HG02970 (cell line): ENCODE results near the gene RNF126.
A peak's percentile ranks its signal among the peaks of the same experiment; 100 is the strongest.
"Not testable (repeated sequence)": the region's sequence is repeated elsewhere in the genome, so short reads cannot be mapped to it uniquely, and the experiment has no call there.

Experiments used
- ATAC-seq: cut with Tn5 transposase; IDR thresholded peaks from one replicate; pipeline ENCODE4 v1.9.1; 2021; ENCODE audit warnings: mild to moderate bottlenecking, moderate library complexity, moderate number of reproducible peaks; ENCODE audit not compliant: unreplicated experiment, low FRiP score

Gene RNF126

DNA sequence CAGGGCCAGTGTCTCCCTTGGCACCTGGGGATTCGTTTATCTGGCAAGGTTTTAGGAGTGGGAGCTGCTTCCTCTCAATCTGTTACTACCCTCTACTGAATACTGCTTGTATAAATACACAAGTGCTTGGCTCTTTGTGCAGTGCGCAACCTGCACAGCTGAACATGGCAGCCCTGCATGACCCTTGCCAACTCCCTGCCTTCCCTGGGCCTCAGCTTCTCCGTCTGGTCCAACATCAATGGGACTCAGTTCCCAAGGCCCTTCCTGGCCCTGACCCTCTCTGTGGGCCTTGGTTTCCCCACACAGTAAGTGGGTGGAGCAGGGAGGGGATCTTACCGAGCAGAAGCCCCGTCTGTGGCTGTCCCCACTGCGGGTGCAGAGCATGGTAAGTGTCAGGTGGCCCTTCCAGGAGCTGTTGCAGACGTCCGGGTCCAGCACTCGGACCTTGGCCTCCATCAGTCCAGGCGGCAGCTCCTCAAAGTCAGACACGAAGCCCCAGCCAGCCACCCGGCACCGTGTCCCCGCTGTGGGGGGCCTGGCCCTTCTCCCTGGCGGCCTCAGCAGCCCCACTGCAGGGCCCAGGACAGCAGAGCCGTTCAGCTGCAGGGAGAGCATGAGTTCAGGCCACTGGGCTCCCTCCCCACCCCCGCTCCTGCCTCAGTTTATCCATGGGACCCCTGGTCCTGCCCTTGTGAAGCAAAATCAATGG, 23.7 kb upstream of the RNF126 start:
- ATAC-seq, result no peak

DNA sequence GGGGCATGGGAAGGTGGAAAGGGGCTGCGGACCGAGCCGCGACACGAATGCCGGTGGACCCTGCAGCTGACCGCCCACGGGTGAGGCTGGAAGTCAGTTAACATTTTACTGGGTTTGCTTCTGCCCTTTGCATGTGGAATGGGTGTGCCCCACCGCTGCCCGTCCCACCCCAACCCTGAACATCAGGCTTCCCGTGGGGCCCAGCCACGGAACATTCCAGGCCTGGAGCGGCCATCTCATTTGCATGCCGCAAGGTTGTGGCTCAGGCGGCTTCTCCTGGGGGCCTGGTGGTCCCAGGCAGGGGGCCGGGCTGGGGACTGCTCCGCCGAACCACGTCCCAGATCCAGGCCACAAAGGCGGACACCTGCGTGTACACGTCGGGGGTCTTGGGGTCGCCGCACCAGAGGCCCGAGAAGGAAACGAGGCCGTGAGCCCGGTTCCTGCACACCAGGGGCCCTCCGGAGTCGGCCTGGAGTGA, 22.5 kb upstream of the RNF126 start:
- no peak for ATAC-seq

DNA sequence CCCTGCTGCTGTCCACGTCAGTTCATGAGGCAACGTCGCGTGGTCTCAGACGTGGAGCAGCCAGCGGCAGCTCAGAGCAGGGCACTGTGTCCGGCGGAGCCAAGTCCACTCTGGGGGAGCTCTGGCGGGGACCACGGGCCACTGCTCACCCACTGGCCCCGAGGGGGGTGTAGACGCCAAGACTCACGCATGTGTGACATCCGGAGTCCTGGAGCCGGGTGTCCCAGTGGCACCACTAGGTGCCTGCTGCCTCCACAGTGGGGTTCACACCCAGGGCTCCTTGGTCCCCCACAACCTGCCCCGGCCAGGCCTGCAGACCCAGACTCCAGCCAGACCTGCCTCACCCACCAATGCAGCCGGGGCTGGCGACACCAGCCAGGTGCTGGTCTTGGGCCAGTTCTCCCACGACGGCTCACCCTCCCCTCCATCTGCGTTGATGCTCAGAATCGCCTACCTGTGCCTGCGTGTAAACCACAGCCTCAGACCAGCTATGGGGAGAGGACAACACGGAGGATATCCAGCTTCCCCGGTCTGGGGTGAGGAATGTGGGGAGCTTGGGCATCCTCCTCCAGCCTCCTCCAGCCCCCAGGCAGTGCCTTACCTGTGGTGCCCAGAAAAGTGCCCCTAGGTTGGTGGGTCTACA, 19.8 kb upstream of the RNF126 start:
- no peak for ATAC-seq

DNA sequence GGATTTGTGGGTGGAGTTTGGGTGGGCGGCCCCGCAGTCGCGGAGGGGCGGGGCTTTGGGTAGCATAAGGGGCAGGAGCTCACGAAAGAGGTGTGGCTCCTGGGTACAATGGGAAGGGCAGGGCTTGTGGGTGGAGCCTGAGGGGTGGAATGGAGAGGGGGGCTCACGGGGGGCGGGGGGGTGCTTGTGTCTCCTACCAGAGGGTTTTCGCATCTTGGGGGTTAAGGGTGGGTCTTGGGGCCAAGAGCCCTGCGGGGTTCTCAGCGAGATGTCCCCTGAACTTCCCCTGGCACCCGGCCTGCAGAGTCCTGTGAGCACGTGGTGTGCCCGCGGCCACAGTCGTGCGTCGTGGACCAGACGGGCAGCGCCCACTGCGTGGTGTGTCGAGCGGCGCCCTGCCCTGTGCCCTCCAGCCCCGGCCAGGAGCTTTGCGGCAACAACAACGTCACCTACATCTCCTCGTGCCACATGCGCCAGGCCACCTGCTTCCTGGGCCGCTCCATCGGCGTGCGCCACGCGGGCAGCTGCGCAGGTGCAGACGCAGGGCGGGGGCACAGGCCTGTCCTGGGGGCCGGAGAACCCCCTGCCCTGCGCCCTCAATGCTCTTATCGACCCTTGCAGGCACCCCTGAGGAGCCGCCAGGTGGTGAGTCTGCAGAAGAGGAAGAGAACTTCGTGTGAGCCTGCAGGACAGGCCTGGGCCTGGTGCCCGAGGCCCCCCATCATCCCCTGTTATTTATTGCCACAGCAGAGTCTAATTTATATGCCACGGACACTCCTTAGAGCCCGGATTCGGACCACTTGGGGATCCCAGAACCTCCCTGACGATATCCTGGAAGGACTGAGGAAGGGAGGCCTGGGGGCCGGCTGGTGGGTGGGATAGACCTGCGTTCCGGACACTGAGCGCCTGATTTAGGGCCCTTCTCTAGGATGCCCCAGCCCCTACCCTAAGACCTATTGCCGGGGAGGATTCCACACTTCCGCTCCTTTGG, 18.3 kb upstream of the RNF126 start:
- no peak for ATAC-seq

DNA sequence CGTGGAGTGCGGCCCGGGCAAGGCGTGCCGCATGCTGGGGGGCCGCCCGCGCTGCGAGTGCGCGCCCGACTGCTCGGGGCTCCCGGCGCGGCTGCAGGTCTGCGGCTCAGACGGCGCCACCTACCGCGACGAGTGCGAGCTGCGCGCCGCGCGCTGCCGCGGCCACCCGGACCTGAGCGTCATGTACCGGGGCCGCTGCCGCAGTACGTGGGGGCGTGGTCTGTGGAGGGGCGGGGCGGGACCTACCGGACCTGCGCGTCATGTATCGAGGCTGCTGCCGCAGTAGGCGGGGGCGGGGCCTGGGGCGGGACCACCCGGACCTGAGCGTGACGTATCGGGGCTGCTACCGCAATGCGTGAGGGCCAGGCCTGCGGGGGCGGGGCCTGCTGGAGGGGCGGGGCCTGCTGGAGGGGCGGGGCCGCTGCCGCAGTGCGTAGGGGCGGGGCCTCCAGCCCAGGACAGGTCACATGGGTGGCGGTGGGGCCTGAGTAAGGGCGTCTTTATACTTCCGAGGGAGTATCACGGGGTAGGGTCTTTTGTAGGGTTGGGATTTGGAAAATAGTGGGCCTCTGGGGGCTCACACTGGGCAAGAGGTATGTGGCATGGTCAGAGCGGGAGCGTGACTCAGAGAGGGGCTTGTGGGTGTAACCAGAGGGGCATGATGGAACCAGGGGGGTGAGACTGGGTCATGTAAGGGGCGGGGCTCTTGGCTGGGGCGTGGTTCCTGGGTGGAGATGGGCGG, 17.4 kb upstream of the RNF126 start:
- peak; percentile 72 for ATAC-seq

DNA sequence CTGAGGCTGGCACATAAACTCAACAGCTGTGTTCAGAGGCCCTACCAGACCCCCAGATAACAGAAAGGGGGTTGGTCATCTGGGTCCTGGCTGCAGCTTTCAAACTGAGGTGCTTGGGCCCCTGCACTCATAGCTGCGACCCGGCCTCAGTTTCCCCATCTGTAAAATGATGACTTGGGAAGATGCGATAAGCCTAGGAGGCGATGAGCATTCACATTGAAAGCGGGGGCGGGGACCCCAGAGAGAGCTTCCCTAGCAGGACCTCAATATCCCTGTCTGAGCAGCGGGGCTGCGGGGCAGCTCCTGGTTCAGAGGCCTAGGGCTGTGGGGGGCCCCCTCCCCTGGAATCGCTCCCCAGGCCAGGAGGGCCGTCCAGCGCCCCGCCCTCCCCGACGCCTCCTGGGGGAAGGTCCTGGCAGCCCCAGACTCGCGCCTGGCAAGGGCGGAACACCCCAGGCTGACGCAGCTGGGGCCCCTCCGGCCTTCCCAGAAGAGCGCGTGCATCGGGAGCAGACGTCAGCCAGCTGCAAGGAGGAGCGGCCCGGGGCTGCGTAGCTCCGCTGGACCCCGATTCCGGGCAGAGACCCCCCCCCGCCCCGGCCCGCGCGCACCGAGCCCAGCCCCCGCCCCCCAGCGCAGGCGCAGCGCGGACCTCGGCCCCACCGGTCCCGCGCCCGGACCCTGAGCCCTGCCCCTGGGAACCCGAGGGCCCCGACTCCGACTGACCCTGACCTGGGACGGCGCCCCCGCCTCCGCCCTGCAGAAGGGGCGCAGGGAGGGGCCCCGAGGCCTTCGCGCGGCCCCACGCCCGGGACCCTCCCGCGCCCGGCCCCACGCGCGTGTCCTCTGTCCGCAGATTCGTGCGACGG, 16.6 kb upstream of the RNF126 start:
- peak; percentile 26 for ATAC-seq

DNA sequence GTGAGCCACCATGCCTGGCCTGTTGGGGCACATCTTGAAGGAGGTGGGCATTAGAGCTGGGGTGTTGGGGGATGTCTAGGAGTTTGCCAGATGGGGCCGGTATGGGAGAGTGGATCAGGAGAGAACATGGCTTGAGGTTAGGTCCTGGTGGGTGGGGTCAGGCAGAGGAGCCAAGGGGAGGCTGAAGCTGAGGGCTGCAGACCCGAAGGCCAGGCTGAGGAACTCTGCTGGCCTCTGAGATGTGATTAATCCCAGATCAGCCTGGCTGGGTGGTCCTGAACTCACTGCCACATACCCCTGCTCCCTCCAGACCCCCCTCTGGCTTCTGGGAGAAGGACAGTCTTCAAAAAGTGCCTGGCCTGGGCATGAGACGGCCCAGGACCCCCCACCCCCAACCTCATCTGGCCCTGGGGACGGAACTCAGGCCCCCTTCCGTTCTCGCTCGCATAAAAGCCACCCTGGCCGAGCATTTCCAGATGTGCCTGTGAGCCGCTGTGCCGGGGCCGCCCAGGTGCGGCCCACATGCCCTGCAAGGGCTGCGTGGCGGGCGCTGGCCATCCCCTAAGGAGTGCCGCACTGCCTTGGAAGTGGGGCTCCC, 15.9 kb upstream of the RNF126 start:
- ATAC-seq, result no peak

DNA sequence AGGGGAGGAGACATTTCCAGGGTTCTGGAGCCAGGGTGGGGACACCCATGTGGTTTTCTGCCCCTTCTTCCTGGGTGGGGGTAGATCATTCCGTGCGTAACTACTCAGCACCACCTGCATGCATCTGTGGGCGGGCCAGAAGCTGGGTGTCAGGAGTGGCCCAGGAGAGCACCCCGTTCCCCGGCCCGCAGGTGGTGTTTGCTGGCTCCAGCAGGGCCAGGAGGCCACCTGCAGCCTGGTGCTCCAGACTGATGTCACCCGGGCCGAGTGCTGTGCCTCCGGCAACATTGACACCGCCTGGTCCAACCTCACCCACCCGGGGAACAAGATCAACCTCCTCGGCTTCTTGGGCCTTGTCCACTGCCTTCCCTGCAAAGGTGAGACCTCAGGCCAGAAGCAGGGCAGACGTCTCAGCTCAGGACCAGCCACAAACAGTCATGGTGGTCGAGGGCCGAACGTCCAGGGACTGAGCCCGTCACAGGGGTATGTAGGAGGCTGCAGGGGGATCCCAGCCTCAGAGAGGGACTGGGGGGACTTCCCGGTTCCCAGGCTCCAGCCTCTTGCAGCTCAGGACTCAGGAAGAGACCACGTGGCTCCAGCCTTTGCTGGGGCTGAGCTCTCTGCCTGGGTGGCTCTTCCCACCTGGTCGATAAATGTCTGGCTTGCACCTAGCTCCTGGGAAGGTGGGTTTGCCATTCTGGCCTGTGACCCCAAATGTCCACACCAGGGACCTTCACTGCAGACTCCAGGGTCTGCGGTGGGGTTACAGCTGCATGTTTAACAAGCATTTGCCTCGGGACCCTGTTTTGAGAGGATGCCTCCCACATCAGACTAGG, 14.8 kb upstream of the RNF126 start:
- no peak for ATAC-seq

DNA sequence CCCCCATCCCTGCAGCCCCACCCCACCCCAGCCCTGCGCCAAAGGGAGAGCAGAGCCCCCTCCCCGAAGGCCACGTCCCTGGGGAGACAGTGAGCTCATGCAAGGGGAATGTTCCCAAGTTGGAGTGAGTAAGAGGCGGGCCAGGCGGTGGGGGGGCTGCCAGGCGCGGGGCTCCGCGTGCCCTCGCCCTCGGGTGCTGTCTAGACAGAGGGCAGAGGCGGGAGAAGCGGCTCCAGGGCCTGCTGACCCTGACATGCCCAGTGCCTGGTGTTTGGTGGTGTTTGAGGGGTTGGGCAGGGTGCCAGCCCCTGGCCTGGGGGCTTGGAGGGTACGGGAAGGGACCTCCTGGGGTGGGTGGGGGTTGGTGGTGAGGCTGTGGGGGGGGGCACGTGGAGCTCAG, 14.2 kb upstream of the RNF126 start:
- no peak for ATAC-seq

DNA sequence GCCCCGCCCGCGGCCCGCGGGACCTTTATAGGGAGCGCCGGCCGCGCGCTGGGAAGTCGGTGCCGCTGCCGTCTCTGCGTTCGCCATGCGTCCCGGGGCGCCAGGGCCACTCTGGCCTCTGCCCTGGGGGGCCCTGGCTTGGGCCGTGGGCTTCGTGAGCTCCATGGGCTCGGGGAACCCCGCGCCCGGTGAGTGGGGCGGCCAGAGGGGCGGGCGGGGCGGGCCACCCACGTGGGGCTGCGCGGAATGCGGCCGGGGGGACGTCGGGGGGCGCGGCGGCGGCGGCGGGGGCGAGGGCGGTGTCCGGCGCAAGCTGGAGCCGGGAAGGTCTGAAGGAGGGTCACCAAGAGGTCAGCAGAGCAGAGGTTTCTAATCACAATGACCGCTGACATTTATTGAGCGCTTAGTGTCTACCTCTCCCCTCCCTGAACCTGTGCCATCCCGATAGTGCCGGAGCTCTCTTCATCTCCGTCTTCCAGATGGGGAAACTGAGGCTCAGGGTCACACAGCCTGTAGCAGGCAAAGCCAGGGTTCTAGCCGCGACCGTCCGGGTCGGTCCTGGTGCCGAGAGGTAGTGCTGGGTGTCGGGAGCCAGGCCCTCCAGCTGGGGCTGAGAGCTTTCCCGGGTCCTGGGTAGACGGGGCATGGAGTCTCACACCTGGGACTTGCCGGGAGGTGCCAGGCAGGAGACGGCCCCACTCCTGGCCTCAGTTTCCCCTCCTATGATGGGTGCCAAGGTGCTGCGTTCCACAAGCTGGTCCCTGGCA, 13.5 kb upstream of the RNF126 start, which contains the start of gene FSTL3:
FSTL3 (plus strand) TSS at position 54 of the 767 bp plus-strand sequence; CDS start at position 86, 32 bp downstream.
- no peak for ATAC-seq

DNA sequence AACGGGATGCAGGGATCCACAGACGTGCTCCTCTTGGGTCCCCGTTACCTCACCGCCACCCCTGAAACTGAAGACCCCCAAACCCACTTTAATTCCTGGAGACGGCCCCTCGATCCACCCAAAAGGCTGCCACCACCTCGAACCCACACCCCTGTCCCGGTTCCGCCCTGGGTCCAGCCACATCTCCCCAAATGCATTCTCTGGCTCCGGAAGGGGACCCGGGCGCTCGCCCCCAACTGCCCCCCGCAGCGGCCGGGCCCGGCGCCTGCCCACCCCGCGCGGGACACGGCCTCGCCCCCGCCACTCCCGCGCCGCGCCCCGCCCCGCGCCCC, 13.0 kb upstream of the RNF126 start:
- ATAC-seq, result no peak

DNA sequence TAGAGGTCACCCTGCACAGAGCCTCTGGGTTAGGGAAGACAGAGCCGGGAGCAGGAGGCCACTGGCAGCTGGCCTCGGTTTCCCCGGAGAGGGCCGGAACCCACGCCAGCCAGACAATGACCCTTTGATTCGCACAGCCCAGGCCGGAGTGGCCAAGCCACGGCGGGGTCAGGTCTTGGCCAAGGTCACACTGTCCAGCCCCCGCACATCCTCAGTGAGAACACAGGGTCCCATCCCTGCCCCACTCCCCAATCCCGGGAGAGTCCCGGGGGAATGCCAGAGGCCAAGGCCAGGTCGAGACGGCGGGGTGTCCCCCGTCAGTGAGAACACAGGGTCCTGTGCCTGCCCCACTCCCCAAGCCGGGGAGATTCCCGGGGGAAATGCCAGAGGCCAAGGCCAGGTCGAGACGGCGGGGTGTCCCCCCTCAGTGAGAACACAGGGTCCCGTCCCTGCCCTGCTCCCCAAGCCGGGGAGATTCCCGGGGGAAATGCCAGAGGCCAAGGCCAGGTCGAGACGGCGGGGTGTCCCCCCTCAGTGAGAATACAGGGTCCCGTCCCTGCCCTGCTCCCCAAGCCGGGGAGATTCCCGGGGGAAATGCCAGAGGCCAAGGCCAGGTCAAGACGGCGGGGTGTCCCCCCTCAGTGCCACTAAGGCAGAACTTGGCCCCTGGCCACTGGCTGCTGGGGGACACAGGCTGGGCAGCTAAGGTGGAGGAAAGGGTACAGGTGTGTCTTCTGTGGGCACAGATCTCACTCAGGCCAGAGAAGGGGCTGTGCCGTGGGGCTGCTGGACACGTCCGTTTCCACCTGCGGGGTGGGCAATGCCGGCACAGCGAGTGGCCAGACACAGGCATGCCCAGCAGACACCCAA, 11.5 kb upstream of the RNF126 start:
- ATAC-seq, result no peak

DNA sequence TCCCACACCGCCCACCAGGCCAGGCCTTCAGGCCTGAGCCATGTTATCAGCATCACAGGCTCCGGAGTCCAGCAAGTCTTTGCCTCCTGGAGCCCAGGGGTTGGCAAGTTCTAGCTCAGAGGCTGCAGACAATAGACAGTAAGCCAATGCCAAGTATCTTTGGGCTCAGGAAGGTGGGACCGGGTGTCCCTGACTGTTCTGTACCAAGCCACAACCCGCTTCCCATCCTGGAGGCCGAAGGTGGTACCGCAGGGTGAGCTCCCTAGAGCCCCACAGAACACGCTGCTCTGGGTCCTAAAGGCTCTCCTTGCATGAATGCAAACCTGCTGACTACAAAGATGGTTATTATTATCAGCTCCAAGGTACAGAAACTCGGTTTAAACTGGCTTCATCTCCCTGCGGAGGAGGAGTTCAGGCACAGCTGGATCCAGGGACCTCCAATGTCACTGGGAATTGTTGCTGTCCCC, 7.6 kb upstream of the RNF126 start:
- ATAC-seq, result no peak

DNA sequence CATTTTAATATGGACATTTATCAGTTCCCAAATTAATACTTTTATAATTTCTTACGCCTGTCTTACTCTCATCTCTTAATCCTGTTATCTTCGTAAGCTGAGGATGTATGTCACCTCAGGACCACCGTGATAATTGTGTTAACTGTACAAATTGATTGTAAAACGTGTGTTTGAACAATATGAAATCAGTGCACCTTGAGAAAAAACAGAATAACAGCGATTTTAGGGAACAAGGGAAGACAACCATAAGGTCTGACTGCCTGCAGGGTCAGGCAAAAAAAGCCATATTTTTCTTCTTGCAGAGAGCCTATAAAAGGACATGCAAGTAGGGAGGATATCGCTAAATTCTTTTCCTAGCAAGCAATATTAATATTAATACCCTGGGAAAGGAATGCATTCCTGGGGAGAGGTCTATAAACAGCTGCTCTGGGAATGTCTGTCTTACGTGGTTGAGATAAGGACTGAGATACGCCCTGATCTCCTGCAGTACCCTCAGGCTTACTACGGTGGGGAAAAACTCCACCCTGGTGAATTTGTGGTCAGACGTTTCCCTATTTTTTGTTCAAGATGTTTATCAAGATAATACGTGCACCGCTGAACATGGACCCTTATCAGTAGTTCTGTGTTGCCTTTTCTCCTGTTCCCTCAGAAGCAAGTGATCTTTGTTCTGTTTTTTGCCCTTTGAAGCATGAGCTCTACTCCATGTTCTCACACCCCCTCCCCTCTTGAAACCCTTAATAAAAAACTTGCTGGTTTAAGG, 5.8 kb upstream of the RNF126 start:
- ATAC-seq, result not testable (repeated sequence)

DNA sequence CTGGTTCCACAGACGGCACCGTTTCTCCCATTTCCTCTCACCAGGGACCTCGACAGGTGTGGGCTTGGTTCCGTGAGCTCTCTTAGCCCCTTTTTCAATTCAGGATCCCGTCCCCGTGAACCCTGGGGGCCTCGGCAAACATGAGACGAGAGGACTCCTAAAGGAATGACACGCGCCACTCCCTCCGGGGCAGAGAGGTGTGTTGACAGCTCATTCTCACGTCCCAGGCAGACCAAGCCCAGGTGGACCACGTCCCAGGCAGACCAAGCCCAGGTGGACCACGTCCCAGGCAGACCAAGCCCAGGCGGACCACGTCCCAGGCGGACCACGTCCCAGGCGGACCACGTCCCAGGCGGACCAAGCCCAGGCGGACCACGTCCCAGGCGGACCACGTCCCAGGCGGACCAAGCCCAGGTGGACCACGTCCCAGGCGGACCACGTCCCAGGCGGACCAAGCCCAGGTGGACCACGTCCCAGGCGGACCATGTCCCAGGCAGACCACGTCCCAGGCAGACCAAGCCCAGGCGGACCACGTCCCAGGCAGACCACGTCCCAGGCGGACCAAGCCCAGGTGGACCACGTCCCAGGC, 4.1 kb upstream of the RNF126 start:
- ATAC-seq, result not testable (repeated sequence)
